Thymus (tissue), 11 donors: ENCODE measurements around the gene PCID2. TPM values are rescaled to one million over a fixed set of nuclear protein-coding genes. Genes with fewer than 3 reads are reported as not detected.
A peak's percentile ranks its signal among the peaks of the same experiment; 100 is the strongest.

Experiments
- DNase-seq, 9 donors: peaks; one replicate each; pipeline ENCODE4 v3.0.0-alpha.2; 2013; ENCODE audit warnings: low spot score in 9 of 9, low read depth in 6 of 9, missing footprints in 1 of 9
- H3K27ac ChIP-seq, 2 donors: one replicate each; pipeline ENCODE4 v1.5.1; 2013; ENCODE audit warnings: control low read depth in 1 of 2, low read depth in 1 of 2, low read length in 1 of 2, mild to moderate bottlenecking in 1 of 2, moderate library complexity in 1 of 2
- H3K27me3 ChIP-seq, 2 donors: one replicate each; pipeline ENCODE4 v1.5.1; 2013; ENCODE audit warnings: low read length in 1 of 2; ENCODE audit not compliant: control insufficient read depth in 2 of 2, insufficient read depth in 1 of 2
- H3K36me3 ChIP-seq, 2 donors: one replicate each; pipeline ENCODE4 v1.5.1; 2013; ENCODE audit warnings: low read length in 1 of 2, mild to moderate bottlenecking in 1 of 2, moderate library complexity in 1 of 2; ENCODE audit not compliant: control insufficient read depth in 2 of 2, insufficient read depth in 2 of 2
- H3K4me1 ChIP-seq, 2 donors: one replicate each; pipeline ENCODE4 v1.5.1; 2013; ENCODE audit warnings: low read length in 2 of 2; ENCODE audit not compliant: control insufficient read depth in 2 of 2, insufficient read depth in 2 of 2
- H3K4me3 ChIP-seq, 2 donors: one replicate each; pipeline ENCODE4 v1.5.1; 2013; ENCODE audit warnings: low read length in 2 of 2, control low read depth in 1 of 2, mild to moderate bottlenecking in 1 of 2
- H3K9me3 ChIP-seq, 2 donors: one replicate each; pipeline ENCODE4 v1.5.1; 2013; ENCODE audit warnings: low read length in 1 of 2, mild to moderate bottlenecking in 1 of 2; ENCODE audit not compliant: control insufficient read depth in 2 of 2, insufficient read depth in 1 of 2
- WGBS: extraction: QIAGEN DNeasy Blood & Tissue Kit; methylation state at CpG from one replicate; pipeline ENCODE4 v1.1.7; 2013; 5-methylcytosine and 5-hydroxymethylcytosine counted together
- polyA plus RNA-seq: library from polyadenylated mRNA; stranded (reverse); fragments of 200-250 nt; gene quantifications from one replicate; pipeline ENCODE4 v1.2.3, GENCODE V29; 2013
- total RNA-seq: library from RNA; stranded (reverse); fragments of 120-200 nt; gene quantifications from one replicate; pipeline ENCODE4 v1.2.4, GENCODE V29; 2013
- donor health status: healthy.

PCID2 gene
- total and polyA plus RNA-seq, 2 donors: 53.6 to 63.3 TPM

DNA sequence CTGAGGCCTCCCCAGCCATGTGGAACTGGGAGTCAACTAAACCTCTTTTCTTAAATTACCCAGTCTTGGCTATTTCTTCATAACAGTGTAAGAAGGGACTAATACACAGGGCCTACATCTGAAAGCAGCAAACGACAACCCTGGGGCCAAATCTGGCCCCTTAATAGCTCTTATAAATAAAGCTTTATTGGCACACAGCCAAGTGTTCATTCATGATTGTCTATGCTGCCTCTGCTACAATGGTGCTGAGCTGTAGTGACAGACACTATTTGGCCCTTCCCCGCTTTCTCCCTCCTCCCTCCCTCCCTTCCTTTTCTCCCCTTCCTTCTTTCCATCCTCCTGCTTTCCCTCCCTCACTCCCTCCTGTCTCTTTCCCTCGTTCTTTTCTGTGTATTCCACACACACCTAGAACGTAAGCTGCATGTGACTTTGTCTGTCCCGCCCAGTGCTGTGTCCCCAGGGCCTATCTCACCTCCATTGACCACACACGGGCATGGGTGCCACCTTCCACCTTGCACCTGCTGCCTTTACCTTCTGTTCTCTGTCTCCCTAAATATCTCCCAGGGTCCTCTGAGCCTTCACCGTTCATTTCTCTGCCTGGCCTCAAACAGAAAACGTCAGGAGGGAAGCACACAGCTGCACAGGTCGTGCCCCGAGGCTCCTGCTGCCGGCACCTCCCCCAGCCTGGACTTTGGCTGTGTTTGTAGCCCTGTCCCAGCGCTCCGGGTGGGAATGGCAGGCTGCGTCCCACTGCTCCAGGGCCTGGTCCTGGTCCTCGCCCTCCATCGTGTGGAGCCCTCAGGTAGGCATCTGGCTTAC is 50.3 kb downstream of the PCID2 start, which contains the start of gene PROZ:
TSS of gene PROZ (plus strand) at position 720 of the 819 bp plus-strand sequence. CDS start at position 733, 13 bp downstream.
- DNase-seq: no peak
- Histone ChIP-seq H3K27me3 (peaks cover 3 to 42% of the 10 kb centered on the region in 2 donors), H3K4me3 (no peak within 1 kb of the TSS), H3K9me3 (peaks cover under 1 to 9% of the 10 kb centered on the region in 2 donors), H3K27ac (no peak within 1 kb of the TSS), H3K4me1 (peaks cover 15 to 23% of the 10 kb centered on the region in 2 donors), H3K36me3 (no peaks in the 10 kb centered on the region)
- 88% methylated on average over 16 of the region's 16 CpGs for WGBS

DNA sequence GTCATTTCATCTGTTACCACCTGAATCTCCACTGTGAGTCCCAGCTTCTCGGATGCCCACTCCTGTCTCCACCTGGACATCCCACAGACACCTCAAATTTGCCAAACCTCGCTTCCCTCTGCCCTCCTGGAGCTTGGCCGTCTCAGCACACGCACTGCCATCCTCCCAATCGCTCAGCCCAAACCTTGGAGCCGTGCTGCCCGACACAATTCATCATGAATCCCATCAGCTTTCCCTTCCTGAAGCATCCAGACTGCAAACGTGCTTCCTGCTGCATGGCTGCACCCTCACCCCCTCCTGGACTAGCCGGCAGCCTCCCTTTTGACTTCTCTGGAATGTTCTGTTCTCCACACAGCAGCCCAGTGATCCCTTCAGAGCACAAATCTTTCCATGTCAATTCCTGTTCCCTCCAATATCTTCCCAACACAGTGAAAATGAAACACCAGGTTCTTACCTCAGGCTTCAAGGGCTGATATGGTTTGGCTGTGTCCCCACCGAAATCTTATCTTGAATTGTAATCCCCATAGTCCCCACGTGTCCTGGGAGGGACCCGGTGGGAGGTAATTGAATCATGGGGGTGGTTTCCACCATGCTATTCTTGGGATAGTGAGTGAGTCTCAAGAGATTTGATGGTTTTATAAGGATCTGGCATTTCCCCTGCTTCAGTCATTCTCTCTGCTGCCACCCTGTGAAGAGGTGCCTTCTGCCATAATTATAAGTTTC is 51.1 kb downstream of the PCID2 start:
- no peak for DNase-seq
- H3K9me3 ChIP-seq: peaks cover 0 to 9% of the 10 kb centered on the region in 2 donors
- H3K4me1 ChIP-seq: peaks cover 11 to 22% of the 10 kb centered on the region in 2 donors
- no peak overlapping the region for H3K27ac ChIP-seq
- no peak overlapping the region for H3K4me3 ChIP-seq
- H3K27me3 ChIP-seq: peaks cover 9 to 45% of the 10 kb centered on the region in 2 donors
- 91% methylated on average over 12 of the region's 12 CpGs for WGBS
- no peaks in the 10 kb centered on the region for H3K36me3 ChIP-seq

DNA sequence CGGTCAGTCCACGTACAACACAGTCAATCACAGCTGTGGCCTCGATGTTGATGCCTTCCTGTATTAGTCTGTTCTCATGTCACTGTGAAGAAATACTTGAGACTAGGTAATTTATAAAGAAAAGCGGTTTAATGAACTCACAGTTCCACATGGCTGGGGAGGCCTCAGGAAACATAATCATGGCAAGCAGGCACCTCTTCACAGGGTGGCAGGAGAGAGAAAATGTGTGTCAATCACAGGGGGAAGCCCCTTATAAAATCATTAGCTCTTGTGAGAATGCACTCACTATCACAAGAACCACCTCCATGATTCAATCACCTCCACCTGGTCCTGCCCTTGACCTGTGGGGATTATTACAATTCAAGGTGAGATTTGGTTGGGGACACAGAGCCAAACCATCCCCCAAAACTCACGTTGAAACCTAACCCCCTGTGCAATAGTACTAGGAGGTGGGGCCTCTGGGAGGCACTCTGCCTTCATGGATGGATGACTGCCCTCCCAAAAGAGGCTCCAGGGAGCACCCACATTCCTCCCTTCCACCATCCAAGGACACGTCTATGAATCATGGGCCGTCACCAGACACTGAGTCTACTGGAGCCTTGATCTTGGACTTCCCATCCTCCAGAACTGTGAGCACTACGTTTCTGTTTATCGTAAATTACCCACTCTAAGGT is 52.4 kb downstream of the PCID2 start:
- 96% methylated on average over 9 of the region's 9 CpGs for WGBS
- DNase-seq: no peak
- peaks cover 0 to 3% of the 10 kb centered on the region in 2 donors for H3K9me3 ChIP-seq
- no peaks in the 10 kb centered on the region for H3K36me3 ChIP-seq
- H3K27ac ChIP-seq: no peak overlapping the region
- no peak overlapping the region for H3K4me3 ChIP-seq
- H3K27me3 ChIP-seq: peaks cover 12 to 51% of the 10 kb centered on the region in 2 donors
- H3K4me1 ChIP-seq: peaks cover 7 to 18% of the 10 kb centered on the region in 2 donors

DNA sequence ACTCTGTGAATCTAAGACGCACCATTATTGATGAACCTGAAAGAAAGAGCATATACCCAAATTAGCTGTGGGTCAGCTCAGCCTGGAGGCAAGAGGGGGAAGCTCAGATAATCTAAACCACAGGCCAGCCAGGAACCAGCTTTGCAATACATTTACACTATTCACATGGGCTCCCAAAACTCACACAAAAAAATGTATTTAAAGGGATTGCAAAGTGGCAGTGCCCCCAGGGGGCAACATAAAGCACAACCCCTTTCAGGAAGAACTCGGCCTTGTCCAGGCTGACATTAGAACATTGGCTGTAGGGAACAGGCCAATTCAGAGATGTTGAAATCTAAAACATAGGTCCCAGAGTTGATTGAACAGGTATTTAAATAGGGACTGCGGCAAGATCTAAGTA is 53.3 kb downstream of the PCID2 start:
- Histone ChIP-seq H3K9me3 (peaks cover 0 to 3% of the 10 kb centered on the region in 2 donors), H3K4me1 (peaks cover 3 to 14% of the 10 kb centered on the region in 2 donors), H3K27ac (no peak overlapping the region), H3K27me3 (peaks cover 12 to 53% of the 10 kb centered on the region in 2 donors), H3K36me3 (no peaks in the 10 kb centered on the region), H3K4me3 (no peak overlapping the region)
- 88% methylated on average over 3 of the region's 3 CpGs for WGBS
- DNase-seq: no peak

DNA sequence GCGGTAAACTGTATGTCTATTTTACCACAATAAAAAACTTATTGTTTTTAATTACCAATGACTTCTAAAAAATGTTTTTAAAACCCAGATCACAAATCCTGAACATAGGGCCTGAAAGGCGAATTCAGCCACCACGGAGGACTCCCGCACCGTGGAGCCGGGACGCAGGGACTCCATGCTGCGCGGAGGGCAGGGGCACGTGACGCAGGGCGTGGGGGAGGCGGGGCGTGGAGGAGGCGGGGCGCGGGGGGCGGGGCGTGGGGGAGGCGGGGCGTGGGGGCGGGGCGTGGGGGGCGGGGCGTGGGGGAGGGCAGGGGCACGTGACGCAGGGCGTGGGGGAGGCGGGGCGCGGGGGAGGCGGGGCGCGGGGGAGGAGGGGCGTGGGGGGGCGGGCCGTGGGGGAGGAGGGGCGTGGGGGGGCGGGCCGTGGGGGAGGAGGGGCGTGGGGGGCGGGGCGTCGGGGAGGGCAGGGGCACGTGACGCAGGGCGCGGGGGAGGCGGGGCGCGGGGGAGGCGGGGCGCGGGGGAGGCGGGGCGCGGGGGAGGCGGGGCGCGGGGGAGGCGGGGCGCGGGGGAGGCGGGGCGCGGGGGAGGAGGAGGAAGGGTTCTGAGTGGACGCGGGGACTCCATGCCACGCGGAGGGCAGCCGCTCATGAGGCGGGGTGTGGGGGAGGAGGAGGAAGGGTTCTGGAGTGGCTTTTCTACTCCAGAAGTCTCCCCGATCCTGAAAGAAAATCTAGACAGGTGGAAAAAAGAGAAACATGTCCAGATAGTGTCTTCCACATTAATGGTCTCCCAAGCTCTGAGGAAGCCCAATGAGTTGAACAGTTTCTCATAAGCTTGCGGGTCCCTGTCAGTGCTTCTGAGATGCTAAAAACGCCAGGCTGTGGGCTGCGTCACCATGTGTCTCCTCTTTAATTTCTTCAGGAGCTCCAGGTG is 54.4 kb downstream of the PCID2 start:
- H3K4me3 ChIP-seq: peak overlapping the region; percentile 36 to 42
- WGBS: 8% methylated on average over 52 of the region's 76 CpGs
- H3K27me3 ChIP-seq: peaks cover 12 to 50% of the 10 kb centered on the region in 2 donors
- DNase-seq: peak in 6 of 9 donors; percentile 17 to 73 (median 31)
- H3K9me3 ChIP-seq: no peaks in the 10 kb centered on the region
- no peaks in the 10 kb centered on the region for H3K36me3 ChIP-seq
- H3K27ac ChIP-seq: no peak overlapping the region
- peaks cover 3 to 14% of the 10 kb centered on the region in 2 donors for H3K4me1 ChIP-seq

DNA sequence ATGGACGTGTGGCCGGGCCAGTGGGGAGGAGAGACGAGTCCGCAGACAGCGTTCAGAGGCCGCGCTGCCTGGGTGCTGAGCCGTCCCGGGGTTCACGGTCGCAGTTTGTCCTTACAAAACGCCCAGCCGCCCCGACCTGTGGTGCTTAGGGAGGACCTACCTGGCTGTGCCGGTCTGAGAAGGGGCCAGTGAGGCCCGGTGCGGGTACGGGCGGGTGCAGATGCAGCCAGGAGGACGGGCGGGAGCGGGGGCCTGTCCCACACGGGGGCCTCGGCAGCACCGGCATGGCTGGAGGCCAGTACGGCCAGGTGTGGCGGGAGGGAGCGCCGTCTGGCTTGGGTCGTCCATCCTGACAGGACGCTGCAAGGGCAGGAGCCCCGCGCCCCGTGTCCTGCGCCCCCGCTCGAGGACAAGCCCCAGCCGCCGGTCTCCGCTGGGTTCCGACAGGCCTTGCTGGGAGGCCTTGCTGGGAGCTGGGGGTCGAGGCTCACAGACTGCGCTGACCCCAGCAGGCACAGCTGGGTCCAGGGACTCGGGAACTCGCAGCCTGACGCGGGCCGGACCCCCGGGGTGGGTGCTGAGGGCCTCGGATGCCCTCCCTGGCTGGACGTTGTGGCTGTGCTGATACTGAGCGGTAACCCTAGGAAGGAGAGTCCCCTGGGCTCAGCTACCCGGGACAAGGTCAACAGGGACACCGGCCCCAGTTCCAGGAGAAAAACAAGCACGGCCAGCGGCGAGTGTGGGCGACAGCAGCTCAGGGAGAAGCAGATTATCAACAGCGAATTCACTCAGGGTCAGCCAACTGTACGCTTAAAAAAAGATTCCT is 55.3 kb downstream of the PCID2 start:
- no peaks in the 10 kb centered on the region for H3K36me3 ChIP-seq
- H3K27me3 ChIP-seq: peaks cover 12 to 47% of the 10 kb centered on the region in 2 donors
- peak overlapping the region in 1 of 2 donors; percentile 31 for H3K27ac ChIP-seq
- H3K4me3 ChIP-seq: peak overlapping the region; percentile 36 to 42
- peaks cover 3 to 14% of the 10 kb centered on the region in 2 donors for H3K4me1 ChIP-seq
- WGBS: 8% methylated on average over 60 of the region's 60 CpGs
- DNase-seq: peak in 1 of 9 donors; percentile 18
- peaks cover 0 to 2% of the 10 kb centered on the region in 2 donors for H3K9me3 ChIP-seq

DNA sequence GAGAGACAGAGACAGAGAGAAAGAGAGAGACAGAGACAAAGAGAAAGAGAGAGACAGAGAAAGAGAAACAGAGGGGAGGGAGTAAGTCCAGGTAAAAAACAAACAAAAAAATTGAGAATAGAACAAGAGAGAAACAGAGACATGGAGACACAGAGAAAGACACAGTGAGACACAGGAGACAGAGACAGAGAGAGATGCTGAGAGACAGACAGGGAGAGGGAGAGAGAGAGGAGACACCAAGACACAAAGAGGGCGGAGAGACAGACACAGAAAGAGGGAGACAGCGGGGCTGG is 55.8 kb downstream of the PCID2 start:
- H3K4me3 ChIP-seq: peak overlapping the region in 1 of 2 donors; percentile 22
- peaks cover 12 to 47% of the 10 kb centered on the region in 2 donors for H3K27me3 ChIP-seq
- peaks cover 0 to 2% of the 10 kb centered on the region in 2 donors for H3K9me3 ChIP-seq
- 40% methylated on average over 2 of the region's 2 CpGs for WGBS
- H3K4me1 ChIP-seq: peaks cover 3 to 14% of the 10 kb centered on the region in 2 donors
- H3K27ac ChIP-seq: no peak overlapping the region
- DNase-seq: no peak
- no peaks in the 10 kb centered on the region for H3K36me3 ChIP-seq
